Measurements from ENCODE around the gene KCNH1.
"Not testable (repeated sequence)": the region's sequence is repeated elsewhere in the genome, so short reads cannot be mapped to it uniquely, and the experiment has no call there.

KCNH1 gene

GRCh38 chr1:211099393-211099792 is 34.6 kb downstream of the KCNH1 start:
- no peak for DNase-seq

- DNase-seq, result no peak
Observed at GRCh38 chr1:211095381-211095780, 38.6 kb downstream of the KCNH1 start.

DNA sequence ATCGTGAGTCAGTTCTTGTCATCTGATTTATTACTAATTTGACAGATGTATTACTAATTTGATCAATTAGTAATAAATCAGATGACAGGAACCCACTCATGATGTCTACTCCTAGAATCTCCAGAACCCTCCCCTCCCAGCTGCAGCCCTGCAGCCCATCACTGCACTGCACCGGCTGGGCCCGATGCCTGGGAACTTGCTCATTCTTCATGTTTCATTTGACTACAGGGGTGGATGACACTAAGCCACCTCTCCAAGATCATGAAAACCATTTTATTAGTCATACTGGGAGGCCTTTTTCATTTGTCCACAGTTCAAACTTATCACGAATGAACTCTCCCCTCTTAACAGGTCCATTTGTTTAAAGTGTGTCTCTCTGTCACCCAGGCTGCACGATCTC is 41.0 kb downstream of the KCNH1 start:
- DNase-seq, result no peak

DNA sequence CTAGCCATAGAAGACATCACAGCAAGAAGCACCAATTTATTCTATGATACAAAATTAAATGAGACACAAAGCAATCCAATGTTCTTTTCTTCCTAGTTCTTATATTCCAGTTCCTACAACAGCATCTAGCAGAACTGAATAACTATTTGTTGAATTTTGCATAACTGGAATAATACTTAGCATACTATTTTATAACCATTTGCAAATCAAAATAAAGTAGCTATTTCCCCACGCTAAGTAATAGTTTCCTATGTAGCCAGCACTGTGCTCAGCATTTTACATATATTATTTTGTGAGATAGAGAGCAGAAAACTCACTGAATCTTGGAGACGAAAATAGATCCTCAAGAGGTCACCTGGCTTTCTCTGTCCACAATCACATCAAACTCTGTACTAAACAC is 42.1 kb downstream of the KCNH1 start:
- no peak for DNase-seq

- no peak for DNase-seq
Observed at GRCh38 chr1:211089536-211089935, 44.4 kb downstream of the KCNH1 start.

DNA sequence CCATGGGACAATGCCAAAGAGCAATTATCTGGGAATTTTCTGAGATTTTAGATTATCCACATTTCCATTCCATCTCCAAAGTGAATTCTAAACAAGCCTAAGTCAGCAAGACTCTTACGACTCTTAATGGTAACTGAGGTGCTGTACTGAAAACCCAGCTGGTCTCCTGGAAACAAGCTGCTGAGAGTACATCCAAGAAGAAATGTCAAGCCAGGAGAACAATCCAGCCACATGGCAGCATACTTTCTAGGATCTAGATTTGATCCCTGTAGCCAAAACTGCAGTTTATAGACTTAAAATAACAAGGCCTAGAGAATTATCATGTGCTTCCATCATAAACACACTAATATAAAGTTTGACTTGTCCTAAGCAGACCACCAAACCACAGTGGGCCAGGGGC is 45.8 kb downstream of the KCNH1 start:
- no peak for DNase-seq

- DNase-seq, result no peak
Observed at GRCh38 chr1:211082824-211083223, 51.1 kb downstream of the KCNH1 start.

DNA sequence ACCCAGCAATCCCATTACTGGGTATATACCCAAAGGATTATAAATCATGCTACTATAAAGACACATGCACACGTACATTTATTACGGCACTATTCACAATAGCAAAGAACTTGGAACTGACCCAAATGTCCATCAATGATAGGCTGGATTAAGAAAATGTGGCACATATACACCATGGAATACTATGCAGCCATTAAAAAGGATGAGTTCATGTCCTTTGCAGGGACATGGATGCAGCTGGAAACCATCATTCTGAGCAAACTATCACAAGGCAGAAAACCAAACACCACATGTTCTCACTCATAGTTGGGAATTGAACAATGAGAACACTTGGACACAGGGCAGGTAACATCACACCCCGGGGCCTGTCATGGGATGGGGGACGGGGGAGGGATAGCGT is 52.5 kb downstream of the KCNH1 start:
- DNase-seq, result not testable (repeated sequence)

DNA sequence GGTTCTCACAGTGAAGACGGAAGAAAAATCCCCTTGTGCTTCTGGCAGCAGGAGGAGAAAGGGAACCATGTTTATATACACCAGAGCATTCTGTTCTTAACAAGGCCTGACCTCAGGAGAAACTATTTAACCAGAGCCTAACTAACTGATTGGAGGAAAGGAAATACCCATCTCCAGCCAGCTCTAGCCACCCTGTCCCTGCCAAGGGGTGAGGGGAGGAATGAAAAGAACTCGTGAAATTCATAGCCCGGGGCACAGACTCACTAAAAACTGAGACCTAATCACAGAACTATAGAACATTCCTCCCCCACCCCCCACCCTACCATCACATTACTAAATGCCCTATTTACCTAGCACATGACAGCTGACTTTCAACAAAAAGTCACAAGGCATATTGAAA is 65.0 kb downstream of the KCNH1 start:
- DNase-seq, result no peak

GRCh38 chr1:211066781-211067384 is 67.1 kb downstream of the KCNH1 start:
- no peak for DNase-seq

DNA sequence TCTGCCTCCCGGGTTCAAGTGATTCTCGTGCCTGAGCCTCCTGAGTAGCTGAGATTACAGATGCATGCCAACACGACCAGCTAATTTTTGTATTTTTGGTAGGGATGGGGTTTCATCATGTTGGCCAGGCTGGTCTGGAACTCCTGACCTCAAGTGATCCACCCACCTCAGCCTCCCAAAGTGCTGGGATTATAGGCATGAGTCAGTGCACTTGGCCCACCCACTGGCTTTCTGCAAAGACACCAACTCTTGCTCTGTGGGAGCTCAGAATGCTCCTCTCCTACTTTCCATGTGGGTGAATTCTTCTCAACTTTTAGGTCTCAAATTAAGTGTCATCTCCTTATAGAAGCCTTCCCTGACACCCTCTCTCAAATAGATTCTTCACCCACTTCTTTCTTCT is 92.1 kb downstream of the KCNH1 start:
- DNase-seq, result not testable (repeated sequence)

GRCh38 chr1:211037095-211037494 is 96.9 kb downstream of the KCNH1 start:
- DNase-seq, result no peak

DNA sequence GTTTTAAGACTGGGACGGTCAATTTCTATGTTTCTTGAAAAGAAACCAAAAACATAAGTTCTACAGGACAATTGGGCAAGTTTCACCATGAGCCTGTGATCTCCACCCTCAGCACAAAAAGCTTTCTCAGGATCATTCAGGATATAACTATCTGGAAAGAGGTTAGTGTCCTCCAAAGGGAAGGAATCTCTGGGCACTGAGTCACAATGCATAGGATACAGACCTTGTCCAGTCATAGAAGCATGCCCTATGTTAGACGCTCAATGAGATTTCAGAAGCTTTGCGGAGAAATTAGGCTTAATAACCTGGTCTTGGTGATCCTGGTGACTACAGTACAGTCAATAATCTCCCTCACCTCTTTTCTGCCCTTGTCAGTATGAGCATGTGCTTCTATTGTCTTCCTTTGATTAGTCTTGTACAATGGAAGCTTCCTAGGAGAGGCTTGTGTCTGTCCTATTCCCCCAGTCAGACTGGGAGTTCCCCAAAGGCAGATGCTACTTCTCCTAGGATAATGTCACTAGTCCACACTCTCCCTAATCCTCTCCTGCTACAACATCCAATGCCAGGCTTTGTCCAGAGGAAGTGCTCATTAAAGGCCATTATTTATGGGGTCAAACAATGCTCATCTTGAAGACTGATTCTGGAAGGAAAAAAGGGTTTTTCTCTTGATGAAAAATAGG is 97.4 kb downstream of the KCNH1 start:
- DNase-seq, result no peak

- DNase-seq, result no peak
Observed at GRCh38 chr1:211035821-211036380, 98.0 kb downstream of the KCNH1 start.

- DNase-seq, result no peak
Observed at GRCh38 chr1:211033921-211034525, 99.9 kb downstream of the KCNH1 start.

DNA sequence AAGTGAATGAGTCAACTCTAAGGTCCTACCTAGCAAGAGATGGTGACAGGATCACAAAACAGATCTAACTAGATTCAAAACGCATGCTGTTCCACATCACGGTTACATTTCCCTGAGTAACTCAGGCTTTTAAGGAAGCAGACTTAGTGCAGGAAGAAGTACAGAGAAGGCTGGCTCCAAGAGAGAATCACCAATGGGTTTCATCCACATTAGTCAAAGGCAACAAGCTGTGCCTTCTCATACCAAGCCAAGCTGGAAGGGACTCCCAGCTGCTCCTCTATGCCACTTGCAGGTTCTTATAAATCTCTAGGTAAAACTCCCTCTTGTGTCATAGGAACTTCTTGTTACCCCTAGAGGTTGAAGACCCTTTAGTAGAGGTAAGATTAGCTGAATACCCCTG is 109.0 kb downstream of the KCNH1 start:
- no peak for DNase-seq

- DNase-seq, result no peak
Observed at GRCh38 chr1:211019266-211019665, 114.7 kb downstream of the KCNH1 start.

- no peak for DNase-seq
Observed at GRCh38 chr1:211018690-211019089, 115.3 kb downstream of the KCNH1 start.

DNA sequence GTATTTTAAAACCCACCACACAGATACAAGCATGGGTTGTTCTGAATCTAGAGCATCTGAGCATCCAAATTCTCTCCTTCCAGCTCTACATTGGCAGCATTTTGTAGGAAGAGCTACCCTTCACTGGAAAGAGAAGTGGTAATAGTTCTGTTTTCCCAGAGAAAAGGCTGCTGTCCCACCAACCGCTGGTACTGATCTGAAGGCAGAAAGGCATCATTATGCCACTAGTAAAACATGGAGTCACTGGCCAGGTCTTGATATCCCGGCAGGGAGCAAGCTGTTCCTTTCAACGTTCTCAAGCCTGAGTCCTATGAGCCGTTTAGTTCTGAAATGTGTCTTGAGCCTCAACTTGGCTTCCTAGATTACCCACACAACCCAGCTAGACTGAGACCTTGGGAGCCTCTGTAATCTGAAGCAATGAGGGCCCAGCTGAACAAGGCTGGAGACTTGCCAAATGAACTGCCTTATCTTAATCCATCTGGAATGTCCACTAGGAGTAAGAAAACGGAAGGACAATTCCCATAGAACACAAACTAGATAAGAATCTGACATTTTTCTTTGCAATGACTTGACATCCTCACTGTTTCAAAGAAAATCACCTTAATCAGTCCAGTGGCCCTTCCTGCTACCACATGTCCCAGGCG is 116.8 kb downstream of the KCNH1 start:
- DNase-seq, result no peak

DNA sequence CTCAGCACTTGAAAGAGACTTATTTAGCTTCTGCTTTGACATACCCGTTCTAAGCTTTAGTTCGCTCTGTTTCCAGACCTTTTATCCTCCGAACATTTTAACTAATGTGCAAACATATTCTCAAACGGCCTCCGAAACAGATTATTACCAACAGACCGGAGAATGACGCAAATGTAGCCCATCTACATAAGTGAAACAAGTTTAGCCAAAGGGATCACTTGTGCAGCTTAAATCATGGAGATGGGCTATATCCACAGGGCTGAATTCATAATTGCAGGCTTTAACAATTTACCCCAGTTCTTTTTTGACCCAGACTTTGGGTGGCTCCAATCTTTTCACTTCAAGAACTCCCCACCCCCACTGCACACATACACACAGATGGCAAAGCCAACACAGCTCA is 119.7 kb downstream of the KCNH1 start:
- no peak for DNase-seq

- DNase-seq, result no peak
Observed at GRCh38 chr1:211013346-211014240, 120.4 kb downstream of the KCNH1 start.

GRCh38 chr1:211011128-211011527 is 122.8 kb downstream of the KCNH1 start:
- DNase-seq, result not testable (repeated sequence)

DNA sequence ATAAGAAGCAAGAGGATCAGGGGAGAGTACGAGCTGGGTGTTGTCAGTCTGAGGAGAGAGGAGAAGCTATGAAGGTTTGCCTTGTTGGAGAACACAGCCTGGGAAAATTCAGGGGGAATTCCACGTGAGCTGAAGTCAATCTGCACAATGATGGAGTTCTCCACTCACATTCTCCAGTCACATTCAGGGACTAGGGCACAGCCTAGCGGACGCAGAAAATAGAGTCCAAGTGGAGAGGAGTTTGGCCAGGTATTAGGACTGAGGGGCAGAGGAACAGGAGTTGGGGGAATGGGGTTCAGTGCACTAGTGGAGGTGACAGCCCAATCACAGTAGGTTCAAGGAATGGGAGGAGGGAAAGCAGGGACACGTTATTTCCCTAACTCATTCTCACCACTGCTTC is 124.0 kb downstream of the KCNH1 start:
- no peak for DNase-seq

All from NCI-H1694 (cell line).